UCSD-AML1 (cell line): ENCODE measurements around the gene ACTL9.
A peak's percentile ranks its signal among the peaks of the same experiment; 100 is the strongest.
"Not testable (repeated sequence)": the region's sequence is repeated elsewhere in the genome, so short reads cannot be mapped to it uniquely, and the experiment has no call there.

Source experiments
- DNase-seq: peaks from one replicate; lab custom pipeline; 2025; ENCODE audit not compliant: unreplicated experiment; lab: John Stamatoyannopoulos, UW

ACTL9 gene

GRCh38 chr19:8698433-8699063 lies at the start of gene ACTL9:
ACTL9 (minus strand) TSS chr19:8698795; CDS start chr19:8698701, 94 bp downstream.
- DNase-seq: no peak

- not testable (repeated sequence) for DNase-seq
Observed at GRCh38 chr19:8739291-8740065, 40.9 kb upstream of the ACTL9 start.

GRCh38 chr19:8738377-8738776 lies 39.8 kb upstream of the ACTL9 start:
- DNase-seq: no peak

GRCh38 chr19:8731428-8732169 lies 33.0 kb upstream of the ACTL9 start:
- DNase-seq: no peak

GRCh38 chr19:8724276-8724675 lies 25.7 kb upstream of the ACTL9 start:
- no peak for DNase-seq

- no peak for DNase-seq
Observed at GRCh38 chr19:8722032-8722431, 23.4 kb upstream of the ACTL9 start.

- no peak for DNase-seq
Observed at GRCh38 chr19:8721334-8721733, 22.7 kb upstream of the ACTL9 start, which contains the start of gene OR2Z1. OR2Z1 (plus strand) TSS chr19:8721634; CDS start chr19:8731029, 9,395 bp downstream.

- not testable (repeated sequence) for DNase-seq
Observed at GRCh38 chr19:8710337-8710736, 11.7 kb upstream of the ACTL9 start.

- DNase-seq: no peak
Observed at GRCh38 chr19:8705742-8706141, 7.1 kb upstream of the ACTL9 start.

GRCh38 chr19:8705304-8705703 lies 6.7 kb upstream of the ACTL9 start:
- DNase-seq: not testable (repeated sequence)

GRCh38 chr19:8703223-8703622 lies 4.6 kb upstream of the ACTL9 start:
- no peak for DNase-seq

GRCh38 chr19:8702350-8702749 lies 3.8 kb upstream of the ACTL9 start:
- DNase-seq: peak; percentile 56

- DNase-seq: no peak
Observed at GRCh38 chr19:8700956-8701355, 2.4 kb upstream of the ACTL9 start.

GRCh38 chr19:8699908-8700307 lies 1.3 kb upstream of the ACTL9 start:
- no peak for DNase-seq

- DNase-seq: peak; percentile 24
Observed at GRCh38 chr19:8697671-8698432, 743 bp downstream of the ACTL9 start.

GRCh38 chr19:8696993-8697392 lies 1.6 kb downstream of the ACTL9 start:
- DNase-seq: no peak

- DNase-seq: no peak
Observed at GRCh38 chr19:8695911-8696310, 2.7 kb downstream of the ACTL9 start.

- no peak for DNase-seq
Observed at GRCh38 chr19:8695501-8695900, 3.1 kb downstream of the ACTL9 start.

GRCh38 chr19:8690753-8691539 lies 7.6 kb downstream of the ACTL9 start:
- no peak for DNase-seq

- DNase-seq: no peak
Observed at GRCh38 chr19:8688930-8689329, 9.7 kb downstream of the ACTL9 start.
